RPMI8226 (cell line): ENCODE measurements around the gene CEP63.
A peak's percentile ranks its signal among the peaks of the same experiment; 100 is the strongest.

Experiments used
- DNase-seq: peaks from one replicate; pipeline ENCODE4 v3.0.0-alpha.2; 2015

CEP63 gene

GRCh38 chr3:134471521-134472193 is 14.2 kb upstream of the CEP63 start:
- no peak for DNase-seq

GRCh38 chr3:134472831-134473230 is 13.0 kb upstream of the CEP63 start:
- DNase-seq = no peak

- peak; percentile 86 for DNase-seq
These were observed 11.8 kb upstream of the CEP63 start for GRCh38 chr3:134473868-134474546.

GRCh38 chr3:134474956-134475355 is 10.9 kb upstream of the CEP63 start:
- no peak for DNase-seq

- DNase-seq = no peak
These were observed 9.6 kb upstream of the CEP63 start for GRCh38 chr3:134476306-134476705.

- no peak for DNase-seq
These were observed 8.9 kb upstream of the CEP63 start for GRCh38 chr3:134477002-134477401.

- no peak for DNase-seq
These were observed 7.9 kb upstream of the CEP63 start for GRCh38 chr3:134477938-134478337.

GRCh38 chr3:134480546-134480945 is 5.3 kb upstream of the CEP63 start:
- DNase-seq = no peak

GRCh38 chr3:134481166-134481565 is 4.7 kb upstream of the CEP63 start:
- no peak for DNase-seq

- no peak for DNase-seq
These were observed 3.2 kb upstream of the CEP63 start for GRCh38 chr3:134482622-134483021.

- DNase-seq = no peak
These were observed 2.5 kb upstream of the CEP63 start for GRCh38 chr3:134483195-134483900.

- DNase-seq = peak; percentile 28
These were observed 661 bp upstream of the CEP63 start for GRCh38 chr3:134485075-134485717.

GRCh38 chr3:134486577-134487041 is 752 bp downstream of the CEP63 start:
- DNase-seq = peak; percentile 39

- DNase-seq = peak; percentile 84
These were observed 1.5 kb downstream of the CEP63 start for GRCh38 chr3:134487406-134487805.

- no peak for DNase-seq
These were observed 8.6 kb downstream of the CEP63 start for GRCh38 chr3:134494495-134494894.

GRCh38 chr3:134495980-134496379 is 10.1 kb downstream of the CEP63 start:
- DNase-seq = no peak

- DNase-seq = no peak
These were observed 10.7 kb downstream of the CEP63 start for GRCh38 chr3:134496471-134497071.

- no peak for DNase-seq
These were observed 17.4 kb downstream of the CEP63 start for GRCh38 chr3:134503266-134503665.

GRCh38 chr3:134504132-134504531 is 18.3 kb downstream of the CEP63 start:
- DNase-seq = no peak

- DNase-seq = no peak
These were observed 19.6 kb downstream of the CEP63 start for GRCh38 chr3:134505485-134505884.

GRCh38 chr3:134511500-134511899 is 25.6 kb downstream of the CEP63 start:
- DNase-seq = no peak

GRCh38 chr3:134516905-134517304 is 31.0 kb downstream of the CEP63 start:
- DNase-seq = no peak

GRCh38 chr3:134517791-134518190 is 31.9 kb downstream of the CEP63 start:
- DNase-seq = no peak
